Smooth muscle cell (in vitro differentiated cells): ENCODE results near the gene CHST6. TPM values are rescaled to one million over a fixed set of nuclear protein-coding genes. Genes with fewer than 3 reads are reported as not detected.

Source experiments
- DNase-seq: peaks from one replicate; lab custom pipeline; 2025; ENCODE audit not compliant: unreplicated experiment; lab: John Stamatoyannopoulos, UW
- H2AFZ ChIP-seq: fragments of 200-600 bp; sonication (generic); 2 replicates; pipeline ENCODE4 v1.6.0; 2016; ENCODE audit warnings: antibody characterized with exemption, low read depth, mild to moderate bottlenecking
- H3F3A ChIP-seq: fragments of 200-600 bp; sonication (generic); 2 replicates; pipeline ENCODE4 v1.6.0; 2017; ENCODE audit warnings: antibody characterized with exemption, low read depth
- H3K27ac ChIP-seq: fragments of 200-600 bp; sonication (generic); 2 replicates; pipeline ENCODE4 v1.5.1; 2016; ENCODE audit warnings: low read depth, mild to moderate bottlenecking
- H3K27me3 ChIP-seq: fragments of 200-600 bp; sonication (generic); 2 replicates; pipeline ENCODE4 v1.6.1; 2016; ENCODE audit warnings: low read depth, mild to moderate bottlenecking
- H3K36me3 ChIP-seq: fragments of 200-600 bp; sonication (generic); 2 replicates; pipeline ENCODE4 v1.5.1; 2016; ENCODE audit warnings: low read depth
- H3K4me1 ChIP-seq: fragments of 200-600 bp; sonication (generic); 2 replicates; pipeline ENCODE4 v1.5.1; 2016; ENCODE audit warnings: low read depth
- H3K4me2 ChIP-seq: fragments of 200-600 bp; sonication (generic); 2 replicates; pipeline ENCODE4 v1.6.0; 2016; ENCODE audit warnings: mild to moderate bottlenecking
- H3K4me3 ChIP-seq: fragments of 200-600 bp; sonication (generic); 2 replicates; pipeline ENCODE4 v1.5.1; 2016; ENCODE audit warnings: mild to moderate bottlenecking
- H3K79me2 ChIP-seq: fragments of 200-600 bp; sonication (generic); 2 replicates; pipeline ENCODE4 v1.6.0; 2016; ENCODE audit warnings: low read depth, mild to moderate bottlenecking
- H3K9ac ChIP-seq: fragments of 200-600 bp; sonication (generic); 2 replicates; pipeline ENCODE4 v1.6.0; 2016; ENCODE audit warnings: low read depth
- H3K9me3 ChIP-seq: fragments of 200-600 bp; sonication (generic); replicated peaks from 2 replicates; pipeline ENCODE4 v1.5.1; 2016; ENCODE audit warnings: low read depth
- H4K20me1 ChIP-seq: fragments of 200-600 bp; sonication (generic); 2 replicates; pipeline ENCODE4 v1.6.0; 2016; ENCODE audit warnings: low read depth
- WGBS: methylation state at CpG from one replicate; pipeline ENCODE4 v1.1.7; 2016; ENCODE audit warnings: low lambda C conversion rate; 5-methylcytosine and 5-hydroxymethylcytosine counted together
- polyA plus RNA-seq: library from polyadenylated mRNA; unstranded; fragments of >200 nt; fragmentation: Nextera tagmentation; extraction: Ambion mirVana; gene quantifications from 2 replicates; pipeline ENCODE4 v1.2.1, GENCODE V29; 2016
- total RNA-seq: library from RNA; depleted of rRNA; stranded (reverse); fragments of >200 nt; gene quantifications from 2 replicates; pipeline ENCODE4 v1.2.3, GENCODE V29; 2014
- TF ChIP-seq, protein P1 (sequence below): fragments of 200-600 bp; sonication (generic); IDR thresholded peaks from 2 replicates; pipeline ENCODE4 v1.5.1; 2017; ENCODE audit warnings: borderline replicate concordance, mild to moderate bottlenecking, antibody characterized with exemption; ENCODE audit not compliant: insufficient read depth, poor library complexity, severe bottlenecking

Gene CHST6
- total and polyA plus RNA-seq, 2 experiments from 2014 or later = 2.0 to 2.6 TPM

DNA sequence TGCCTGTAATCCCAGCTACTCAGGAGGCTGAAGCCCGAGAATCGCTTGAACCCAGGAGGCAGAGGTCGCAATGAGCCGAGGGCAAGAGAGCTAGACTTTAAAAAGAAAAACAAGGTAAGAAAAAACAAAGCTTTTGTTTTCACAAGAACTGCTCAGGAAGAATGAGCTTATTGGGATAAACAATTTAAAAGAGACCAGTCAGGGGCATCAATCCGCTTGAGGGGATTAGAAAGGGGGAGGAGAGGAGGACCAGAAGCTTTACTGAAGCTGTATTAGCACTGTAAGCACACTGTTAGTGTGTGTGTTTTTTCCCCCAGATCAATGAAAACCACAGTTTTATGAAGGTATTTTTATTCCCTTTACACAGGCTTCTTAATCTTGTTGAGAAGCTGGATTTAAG, 39.6 kb downstream of the CHST6 start:
- Histone ChIP-seq H3K79me2 (peaks cover 88% of the 10 kb centered on the region), H3K4me1 (peaks cover 31% of the 10 kb centered on the region), H3K4me3 (no peak overlapping the region), H4K20me1 (peaks cover 95% of the 10 kb centered on the region), H3K9ac (no peak overlapping the region), H3F3A (no peaks in the 10 kb centered on the region), H3K27ac (no peak overlapping the region), H2AFZ (no peak overlapping the region), H3K9me3 (no peaks in the 10 kb centered on the region), H3K27me3 (no peaks in the 10 kb centered on the region), H3K36me3 (no peaks in the 10 kb centered on the region), H3K4me2 (no peak overlapping the region)
- 77% methylated on average over 5 of the region's 5 CpGs for WGBS
- DNase-seq = no peak
- TF ChIP-seq, protein P1, sequence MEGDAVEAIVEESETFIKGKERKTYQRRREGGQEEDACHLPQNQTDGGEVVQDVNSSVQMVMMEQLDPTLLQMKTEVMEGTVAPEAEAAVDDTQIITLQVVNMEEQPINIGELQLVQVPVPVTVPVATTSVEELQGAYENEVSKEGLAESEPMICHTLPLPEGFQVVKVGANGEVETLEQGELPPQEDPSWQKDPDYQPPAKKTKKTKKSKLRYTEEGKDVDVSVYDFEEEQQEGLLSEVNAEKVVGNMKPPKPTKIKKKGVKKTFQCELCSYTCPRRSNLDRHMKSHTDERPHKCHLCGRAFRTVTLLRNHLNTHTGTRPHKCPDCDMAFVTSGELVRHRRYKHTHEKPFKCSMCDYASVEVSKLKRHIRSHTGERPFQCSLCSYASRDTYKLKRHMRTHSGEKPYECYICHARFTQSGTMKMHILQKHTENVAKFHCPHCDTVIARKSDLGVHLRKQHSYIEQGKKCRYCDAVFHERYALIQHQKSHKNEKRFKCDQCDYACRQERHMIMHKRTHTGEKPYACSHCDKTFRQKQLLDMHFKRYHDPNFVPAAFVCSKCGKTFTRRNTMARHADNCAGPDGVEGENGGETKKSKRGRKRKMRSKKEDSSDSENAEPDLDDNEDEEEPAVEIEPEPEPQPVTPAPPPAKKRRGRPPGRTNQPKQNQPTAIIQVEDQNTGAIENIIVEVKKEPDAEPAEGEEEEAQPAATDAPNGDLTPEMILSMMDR = no peak

- H3K36me3 ChIP-seq = peaks cover 5% of the 10 kb centered on the region
- peaks cover 66% of the 10 kb centered on the region for H3K79me2 ChIP-seq
- DNase-seq = no peak
- no peaks in the 10 kb centered on the region for H3F3A ChIP-seq
- peaks cover 67% of the 10 kb centered on the region for H4K20me1 ChIP-seq
- no peak overlapping the region for H3K9ac ChIP-seq
- no peaks in the 10 kb centered on the region for H3K9me3 ChIP-seq
- no peaks in the 10 kb centered on the region for H3K27me3 ChIP-seq
- H3K27ac ChIP-seq = no peak overlapping the region
- no peak overlapping the region for H3K4me2 ChIP-seq
- H2AFZ ChIP-seq = no peak overlapping the region
- peaks cover 17% of the 10 kb centered on the region for H3K4me1 ChIP-seq
- TF ChIP-seq, protein P1 = no peak
- WGBS = 89% methylated on average over 12 of the region's 12 CpGs
- no peak overlapping the region for H3K4me3 ChIP-seq
Measured at GRCh38 chr16:75452464-75453190, 42.6 kb downstream of the CHST6 start.

DNA sequence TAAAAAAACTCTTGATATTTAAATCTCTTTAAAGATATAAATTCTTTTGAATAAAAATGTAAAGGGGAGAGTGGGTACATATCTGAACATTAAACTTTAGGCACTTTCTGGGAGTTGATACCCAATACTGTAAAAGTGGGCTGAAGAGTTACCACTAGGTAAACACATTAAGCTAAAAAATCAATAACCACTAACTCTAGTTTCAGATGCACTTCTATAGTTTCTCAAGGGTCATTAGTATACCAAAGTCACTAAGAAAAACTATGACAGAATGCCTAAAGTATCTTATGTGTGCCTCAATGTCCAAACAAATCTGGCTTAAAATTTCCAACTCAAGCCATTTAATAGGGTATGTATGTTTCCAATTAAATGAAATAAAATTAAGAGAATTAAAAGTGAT, 48.8 kb downstream of the CHST6 start:
- no peak overlapping the region for H3K9ac ChIP-seq
- H3K27me3 ChIP-seq = no peaks in the 10 kb centered on the region
- no peak overlapping the region for H3K27ac ChIP-seq
- H3K36me3 ChIP-seq = peaks cover 11% of the 10 kb centered on the region
- DNase-seq = no peak
- H4K20me1 ChIP-seq = peaks cover 7% of the 10 kb centered on the region
- no peaks in the 10 kb centered on the region for H3K4me1 ChIP-seq
- no peak overlapping the region for H3K4me2 ChIP-seq
- H3K79me2 ChIP-seq = peaks cover 15% of the 10 kb centered on the region
- no peak overlapping the region for H2AFZ ChIP-seq
- no peaks in the 10 kb centered on the region for H3F3A ChIP-seq
- H3K4me3 ChIP-seq = no peak overlapping the region
- TF ChIP-seq, protein P1 = no peak
- H3K9me3 ChIP-seq = no peaks in the 10 kb centered on the region

DNA sequence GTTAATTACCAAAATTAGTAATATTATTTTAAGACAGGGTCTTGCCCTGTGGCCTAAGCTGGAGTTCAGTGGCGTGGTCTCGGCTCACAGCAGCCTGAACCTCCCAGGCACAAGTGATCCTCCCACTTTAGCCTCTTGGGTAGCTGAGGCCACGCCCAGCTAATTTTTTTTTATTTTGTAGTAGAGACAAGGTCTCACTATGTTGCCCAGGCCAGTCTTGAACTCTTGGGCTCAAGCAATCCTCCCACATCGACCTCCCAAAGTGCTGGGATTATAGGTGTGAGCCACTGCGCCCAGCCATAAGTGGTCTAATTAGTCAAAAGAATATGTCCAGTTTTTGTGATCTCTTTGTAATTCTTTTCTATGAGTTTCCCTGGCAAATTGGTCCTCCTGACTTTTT, 49.9 kb downstream of the CHST6 start:
- no peak overlapping the region for H3K9ac ChIP-seq
- 95% methylated on average over 5 of the region's 5 CpGs for WGBS
- no peak overlapping the region for H3K4me3 ChIP-seq
- H3K4me1 ChIP-seq = no peaks in the 10 kb centered on the region
- no peaks in the 10 kb centered on the region for H3K9me3 ChIP-seq
- no peaks in the 10 kb centered on the region for H4K20me1 ChIP-seq
- no peaks in the 10 kb centered on the region for H3F3A ChIP-seq
- H3K36me3 ChIP-seq = peaks cover 11% of the 10 kb centered on the region
- no peak for DNase-seq
- H3K27ac ChIP-seq = no peak overlapping the region
- H2AFZ ChIP-seq = no peak overlapping the region
- TF ChIP-seq, protein P1 = no peak
- no peaks in the 10 kb centered on the region for H3K27me3 ChIP-seq
- H3K4me2 ChIP-seq = no peak overlapping the region
- peaks cover 5% of the 10 kb centered on the region for H3K79me2 ChIP-seq
